Measurements from ENCODE around the gene LGALS3BP.

GRCh38 chr17:79023886-79024771 lies 44.4 kb upstream of the LGALS3BP start, which contains the start of gene C1QTNF1:
- TF ChIP-seq POLR2A (IDR thresholded peaks at IDR 0.05; ENCODE audit: low read length), result no peak
- TF ChIP-seq GATA1 (IDR thresholded peaks at IDR 0.05; ENCODE audit: low read depth, low read length), result no peak

All from erythroblast (primary cell).